Lower lobe of right lung (tissue), 2 donors: Measurements from ENCODE around the gene CYP26A1. TPM values are rescaled to one million over a fixed set of nuclear protein-coding genes. Genes with fewer than 3 reads are reported as not detected.

Experiments used
- ATAC-seq, 2 donors: fragments of 200-7000 bp; cut with Tn5 transposase; one replicate each; pipeline ENCODE4 v1.9.1; 2020 to 2022; ENCODE audit warnings: mild to moderate bottlenecking in 2 of 2, moderate library complexity in 2 of 2
- DNase-seq: peaks from one replicate; pipeline ENCODE4 v3.0.0-alpha.2; 2020
- H3K27ac ChIP-seq: fragments of 200-600 bp; one replicate; pipeline ENCODE4 v1.8.0; 2022
- H3K27me3 ChIP-seq: fragments of 200-600 bp; one replicate; pipeline ENCODE4 v1.8.0; 2022; ENCODE audit warnings: low read depth
- H3K36me3 ChIP-seq: fragments of 200-600 bp; one replicate; pipeline ENCODE4 v1.8.0; 2022; ENCODE audit warnings: mild to moderate bottlenecking
- H3K4me1 ChIP-seq: fragments of 200-600 bp; one replicate; pipeline ENCODE4 v1.8.0; 2022
- H3K4me3 ChIP-seq: fragments of 200-600 bp; one replicate; pipeline ENCODE4 v1.8.0; 2022; ENCODE audit warnings: mild to moderate bottlenecking
- H3K9me3 ChIP-seq: fragments of 200-600 bp; one replicate; pipeline ENCODE4 v1.8.0; 2022
- intact Hi-C: fragments of 100-400 bp; cut with DNase I; formaldehyde crosslinking; loops from one replicate; pipeline ENCODE4 v1.11.0; 2022
- total RNA-seq: library from RNA; stranded (reverse); fragmentation: NEBNext Ultra II Directional; extraction: Animal tissue kit (Norgen Biotek cat#: 25700); gene quantifications from one replicate; pipeline ENCODE4 v1.2.1, GENCODE V29; 2021
- TF ChIP-seq, protein P1 (sequence below): fragments of 200-600 bp; IDR thresholded peaks from one replicate; pipeline ENCODE4 v1.8.0; 2022; ENCODE audit warnings: antibody characterized with exemption, mild to moderate bottlenecking
- donor health status: DM: no; HTN: yes; CAD: no; lungs with severe emphysema.

Gene CYP26A1
- total RNA-seq, 1 donor from 2014 or later: not detected

DNA sequence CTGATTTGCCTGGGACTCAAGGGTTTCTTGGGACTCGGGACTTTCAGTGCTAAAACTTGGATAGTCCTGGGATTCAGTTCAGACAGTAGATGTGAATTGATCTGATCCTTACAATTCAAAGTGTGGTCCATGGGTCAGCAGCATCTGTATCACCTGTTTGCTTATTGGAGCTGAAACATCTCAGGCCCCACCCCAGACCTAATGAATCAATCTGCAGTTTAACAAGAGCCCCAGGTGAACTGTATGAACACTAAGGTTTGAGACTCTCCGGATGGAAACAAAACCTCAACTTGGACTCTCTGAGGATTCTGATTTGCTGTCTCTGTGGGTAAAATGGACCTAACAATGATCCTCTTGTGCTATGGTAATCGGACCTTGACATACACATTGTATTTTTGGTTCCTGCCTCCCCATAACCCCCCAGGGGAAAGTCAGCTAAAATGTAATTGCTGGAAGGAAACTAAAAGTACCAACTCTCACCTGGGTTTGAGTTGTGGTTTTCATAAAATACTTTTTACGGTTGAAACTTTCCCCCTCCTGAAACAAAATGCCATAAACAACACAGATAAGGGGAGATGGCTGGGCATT lies 11.7 kb downstream of the CYP26A1 start:
- Histone ChIP-seq H3K36me3 (no peaks in the 10 kb centered on the region), H3K27me3 (no peaks in the 10 kb centered on the region), H3K4me1 (peaks cover under 1% of the 10 kb centered on the region), H3K27ac (no peak overlapping the region), H3K4me3 (no peak overlapping the region), H3K9me3 (no peaks in the 10 kb centered on the region)
- ATAC-seq (no peak), DNase-seq (no peak)
- TF ChIP-seq, protein P1, sequence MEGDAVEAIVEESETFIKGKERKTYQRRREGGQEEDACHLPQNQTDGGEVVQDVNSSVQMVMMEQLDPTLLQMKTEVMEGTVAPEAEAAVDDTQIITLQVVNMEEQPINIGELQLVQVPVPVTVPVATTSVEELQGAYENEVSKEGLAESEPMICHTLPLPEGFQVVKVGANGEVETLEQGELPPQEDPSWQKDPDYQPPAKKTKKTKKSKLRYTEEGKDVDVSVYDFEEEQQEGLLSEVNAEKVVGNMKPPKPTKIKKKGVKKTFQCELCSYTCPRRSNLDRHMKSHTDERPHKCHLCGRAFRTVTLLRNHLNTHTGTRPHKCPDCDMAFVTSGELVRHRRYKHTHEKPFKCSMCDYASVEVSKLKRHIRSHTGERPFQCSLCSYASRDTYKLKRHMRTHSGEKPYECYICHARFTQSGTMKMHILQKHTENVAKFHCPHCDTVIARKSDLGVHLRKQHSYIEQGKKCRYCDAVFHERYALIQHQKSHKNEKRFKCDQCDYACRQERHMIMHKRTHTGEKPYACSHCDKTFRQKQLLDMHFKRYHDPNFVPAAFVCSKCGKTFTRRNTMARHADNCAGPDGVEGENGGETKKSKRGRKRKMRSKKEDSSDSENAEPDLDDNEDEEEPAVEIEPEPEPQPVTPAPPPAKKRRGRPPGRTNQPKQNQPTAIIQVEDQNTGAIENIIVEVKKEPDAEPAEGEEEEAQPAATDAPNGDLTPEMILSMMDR: no peak
- intact Hi-C loops: no loop called here

DNA sequence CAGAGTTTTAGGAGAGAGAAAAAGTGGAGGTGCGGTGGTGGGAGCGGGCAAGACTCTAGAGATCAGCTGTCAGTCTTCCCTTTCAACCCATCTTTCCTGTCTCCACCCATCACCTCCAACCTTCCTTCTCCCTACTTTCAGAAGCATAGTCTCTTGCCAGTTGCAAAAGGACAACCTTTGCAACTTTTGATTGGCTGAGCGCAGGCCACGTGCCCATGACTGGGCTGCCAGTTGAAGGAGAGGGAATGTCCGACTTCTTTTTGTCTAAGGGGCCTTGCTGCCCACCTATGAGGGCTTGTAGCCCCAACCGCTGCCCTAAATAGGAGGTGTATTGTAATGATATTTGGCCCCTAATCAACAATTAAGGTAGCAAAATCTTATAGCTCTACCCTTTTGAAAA lies 12.6 kb downstream of the CYP26A1 start:
- ATAC-seq (no peak), DNase-seq (no peak)
- TF ChIP-seq, protein P1: no peak
- intact Hi-C loops: no loop called here
- Histone ChIP-seq H3K4me3 (no peak overlapping the region), H3K27ac (no peak overlapping the region), H3K4me1 (no peaks in the 10 kb centered on the region), H3K9me3 (no peaks in the 10 kb centered on the region), H3K36me3 (no peaks in the 10 kb centered on the region), H3K27me3 (no peaks in the 10 kb centered on the region)

DNA sequence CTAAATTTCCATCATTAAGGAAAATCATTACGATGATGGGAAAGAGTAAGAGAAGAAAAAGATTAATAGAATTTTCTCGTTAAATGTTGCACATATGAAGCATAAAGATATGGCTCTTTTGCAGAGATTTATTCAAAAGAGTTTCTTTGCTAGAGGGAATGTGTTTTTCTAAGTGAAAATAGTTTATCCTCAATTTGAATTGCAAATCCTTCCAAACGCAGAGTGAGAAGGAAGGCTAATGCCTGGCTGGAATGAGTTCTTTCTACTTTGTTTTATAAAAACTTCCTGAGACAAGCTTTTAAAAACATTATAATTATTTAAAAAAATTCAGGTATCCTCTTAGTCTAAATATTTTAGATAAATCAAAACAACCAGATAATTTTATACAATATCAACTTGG lies 14.2 kb downstream of the CYP26A1 start:
- DNase-seq (no peak), ATAC-seq (no peak)
- TF ChIP-seq, protein P1: no peak
- H3K9me3 ChIP-seq: no peaks in the 10 kb centered on the region
- H3K27ac ChIP-seq: no peak overlapping the region
- H3K36me3 ChIP-seq: no peaks in the 10 kb centered on the region
- intact Hi-C loops: no loop called here
- no peaks in the 10 kb centered on the region for H3K27me3 ChIP-seq
- no peak overlapping the region for H3K4me3 ChIP-seq
- H3K4me1 ChIP-seq: no peaks in the 10 kb centered on the region

- DNase-seq (no peak), ATAC-seq (no peak)
- intact Hi-C loops: no loop called here
- Histone ChIP-seq H3K27ac (no peak overlapping the region), H3K9me3 (no peaks in the 10 kb centered on the region), H3K4me1 (no peaks in the 10 kb centered on the region), H3K36me3 (no peaks in the 10 kb centered on the region), H3K27me3 (no peaks in the 10 kb centered on the region), H3K4me3 (no peak overlapping the region)
- TF ChIP-seq, protein P1: no peak
Measured at GRCh38 chr10:93088466-93088865, 14.8 kb downstream of the CYP26A1 start.

GRCh38 chr10:93090619-93091018 lies 16.9 kb downstream of the CYP26A1 start:
- intact Hi-C loops: no loop called here
- ATAC-seq: no peak
- DNase-seq: no peak
- no peaks in the 10 kb centered on the region for H3K27me3 ChIP-seq
- H3K4me3 ChIP-seq: no peak overlapping the region
- no peaks in the 10 kb centered on the region for H3K4me1 ChIP-seq
- no peaks in the 10 kb centered on the region for H3K9me3 ChIP-seq
- TF ChIP-seq, protein P1: no peak
- H3K27ac ChIP-seq: no peak overlapping the region
- H3K36me3 ChIP-seq: no peaks in the 10 kb centered on the region
